Measurements from ENCODE around the gene PROC.

Gene PROC

DNA sequence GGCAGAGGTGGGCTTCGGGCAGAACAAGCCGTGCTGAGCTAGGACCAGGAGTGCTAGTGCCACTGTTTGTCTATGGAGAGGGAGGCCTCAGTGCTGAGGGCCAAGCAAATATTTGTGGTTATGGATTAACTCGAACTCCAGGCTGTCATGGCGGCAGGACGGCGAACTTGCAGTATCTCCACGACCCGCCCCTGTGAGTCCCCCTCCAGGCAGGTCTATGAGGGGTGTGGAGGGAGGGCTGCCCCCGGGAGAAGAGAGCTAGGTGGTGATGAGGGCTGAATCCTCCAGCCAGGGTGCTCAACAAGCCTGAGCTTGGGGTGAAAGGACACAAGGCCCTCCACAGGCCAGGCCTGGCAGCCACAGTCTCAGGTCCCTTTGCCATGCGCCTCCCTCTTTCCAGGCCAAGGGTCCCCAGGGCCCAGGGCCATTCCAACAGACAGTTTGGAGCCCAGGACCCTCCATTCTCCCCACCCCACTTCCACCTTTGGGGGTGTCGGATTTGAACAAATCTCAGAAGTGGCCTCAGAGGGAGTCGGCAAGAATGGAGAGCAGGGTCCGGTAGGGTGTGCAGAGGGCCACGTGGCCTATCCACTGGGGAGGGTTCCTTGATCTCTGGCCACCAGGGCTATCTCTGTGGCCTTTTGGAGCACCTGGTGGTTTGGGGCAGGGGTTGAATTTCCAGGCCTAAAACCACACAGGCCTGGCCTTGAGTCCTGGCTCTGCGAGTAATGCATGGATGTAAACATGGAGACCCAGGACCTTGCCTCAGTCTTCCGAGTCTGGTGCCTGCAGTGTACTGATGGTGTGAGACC is at the start of gene PROC:
Gene PROC (plus strand): TSS at position 128 of the 812 bp plus-strand sequence. CDS start 1,516 bp downstream, outside the sequence.
- in situ Hi-C loops (cut with MboI; ENCODE audit: low sequenced_read_pairs), result no loop called here

DNA sequence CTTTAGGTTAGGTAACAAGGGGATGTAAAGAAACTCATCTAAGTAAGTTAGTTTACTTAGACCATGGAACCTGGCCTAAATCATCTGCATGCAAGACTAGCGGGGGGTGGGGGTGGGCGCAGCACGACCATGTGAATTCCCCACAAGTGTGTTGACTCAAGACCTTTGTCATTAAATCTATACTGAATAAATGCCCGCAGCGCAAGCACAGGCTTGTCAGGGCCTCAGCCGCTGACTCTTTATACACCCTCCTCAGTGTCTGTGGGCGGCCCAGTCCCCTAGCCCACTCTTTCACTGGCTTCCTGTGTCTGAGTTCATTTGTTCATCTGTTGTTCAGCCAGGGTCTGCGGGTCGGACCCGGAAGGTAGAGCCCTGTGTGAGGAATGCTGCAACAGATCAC is 48.2 kb upstream of the PROC start:
- in situ Hi-C loops (cut with MboI; ENCODE audit: low sequenced_read_pairs), result no loop called here

DNA sequence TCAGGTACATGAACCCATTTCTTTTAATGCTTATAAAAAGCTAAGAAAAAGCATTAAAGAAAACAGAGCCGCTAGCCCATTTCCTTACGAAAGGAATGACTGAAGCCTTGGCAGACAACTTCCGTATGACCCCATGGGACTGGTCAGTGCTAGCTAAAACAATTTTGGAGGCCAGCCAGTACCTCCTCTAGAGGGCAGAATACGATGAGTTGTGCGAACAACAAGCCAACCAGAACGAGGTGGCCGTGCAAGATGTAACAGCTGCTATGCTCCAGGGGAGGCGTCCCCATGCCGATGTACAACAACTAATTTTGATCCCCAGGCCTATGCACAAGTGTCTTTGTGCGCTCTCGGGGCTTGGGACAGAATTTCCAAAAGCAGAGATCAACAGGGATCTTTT is 47.2 kb upstream of the PROC start:
- in situ Hi-C loops (cut with MboI; ENCODE audit: low sequenced_read_pairs), result no loop called here

DNA sequence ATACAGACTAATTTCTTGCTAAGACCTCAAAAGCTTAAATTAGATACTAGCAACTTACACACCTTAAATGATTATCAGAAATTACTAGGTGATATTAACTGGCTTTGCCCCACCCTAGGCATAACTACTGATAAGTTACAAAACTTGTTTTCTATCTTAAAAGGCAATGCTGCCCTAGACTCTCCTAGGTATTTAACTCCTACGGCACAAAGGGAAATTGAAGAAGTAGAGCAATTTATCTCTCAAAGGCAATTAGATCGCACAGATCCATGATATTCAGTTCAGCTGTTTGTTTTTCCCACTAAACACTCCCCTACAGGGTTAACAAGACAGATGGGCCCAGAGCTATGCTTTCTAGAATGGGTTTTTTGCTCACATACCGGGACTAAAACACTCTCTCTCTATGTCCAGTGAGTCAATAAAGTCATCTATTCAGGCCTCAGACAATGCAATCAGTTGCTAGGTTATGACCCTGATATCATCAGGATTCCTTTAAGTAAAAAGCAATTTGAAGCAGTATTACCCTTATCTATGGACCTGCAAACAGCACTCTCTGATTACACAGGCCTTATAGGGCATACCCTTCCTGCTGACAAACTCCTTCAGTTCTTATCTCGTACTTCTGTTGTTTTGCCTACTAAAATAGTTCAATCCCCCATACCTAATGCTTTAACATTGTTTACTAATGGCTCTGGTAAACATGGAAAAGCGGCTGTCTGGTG is 44.7 kb upstream of the PROC start:
- in situ Hi-C loops (cut with MboI; ENCODE audit: low sequenced_read_pairs), result no loop called here

DNA sequence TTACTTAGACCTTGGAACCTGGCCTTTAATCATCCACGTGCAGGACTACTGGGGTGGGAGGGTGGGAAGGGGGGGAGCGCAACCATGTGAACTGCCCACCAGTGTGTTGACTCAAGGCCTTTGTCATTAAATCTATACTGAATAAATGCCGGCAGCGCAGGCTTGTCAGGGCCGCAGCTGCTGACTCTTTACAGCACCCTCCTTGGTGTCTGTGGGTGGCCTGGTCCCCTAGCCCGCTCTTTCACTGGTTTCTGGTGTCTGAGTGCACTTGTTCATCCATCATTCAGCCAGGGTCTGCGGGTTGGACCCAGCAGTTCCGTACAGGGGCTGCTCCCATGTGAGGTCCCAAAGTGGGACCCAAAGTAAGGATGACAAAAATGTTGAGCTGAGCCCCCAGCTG is 42.0 kb upstream of the PROC start:
- in situ Hi-C loops (cut with MboI; ENCODE audit: low sequenced_read_pairs), result no loop called here

DNA sequence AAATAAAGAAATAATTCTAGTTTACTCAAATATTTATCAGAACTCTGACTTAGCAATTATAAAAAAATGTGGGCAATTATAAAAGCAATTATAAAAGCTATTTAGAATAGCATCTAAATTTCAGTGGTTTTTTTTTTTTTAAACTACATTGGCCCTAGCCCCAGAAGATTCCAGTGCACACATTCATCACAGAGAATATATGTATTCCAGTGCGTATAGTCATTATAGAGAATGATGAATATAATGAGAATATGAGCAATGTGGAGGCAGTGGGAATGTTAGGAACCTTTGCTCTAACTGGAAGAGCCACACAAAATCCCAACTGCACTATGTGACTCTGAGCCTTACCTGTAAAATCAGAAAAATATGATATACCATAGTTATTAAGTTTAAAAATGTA is 41.0 kb upstream of the PROC start:
- in situ Hi-C loops (cut with MboI; ENCODE audit: low sequenced_read_pairs), result no loop called here

DNA sequence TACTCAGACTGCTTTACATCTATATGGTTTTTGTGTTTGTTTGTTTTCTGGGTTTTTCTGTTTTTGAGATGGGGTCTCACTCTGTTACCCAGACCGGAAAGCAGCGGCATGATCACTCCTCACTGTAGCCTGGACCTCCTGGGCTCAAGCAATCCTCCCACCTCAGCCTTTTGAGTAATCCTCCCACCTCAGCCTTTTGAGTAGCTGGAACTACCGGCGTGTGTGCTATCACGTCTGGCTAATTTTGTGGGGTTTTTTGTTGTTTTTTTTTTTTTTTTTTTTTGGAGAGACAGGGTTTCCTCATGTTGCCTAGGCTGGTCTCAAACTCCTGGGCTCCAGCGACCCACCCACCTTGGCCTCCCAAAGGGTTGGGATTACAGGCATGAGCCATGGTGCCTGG is 39.5 kb upstream of the PROC start:
- in situ Hi-C loops (cut with MboI; ENCODE audit: low sequenced_read_pairs), result no loop called here

DNA sequence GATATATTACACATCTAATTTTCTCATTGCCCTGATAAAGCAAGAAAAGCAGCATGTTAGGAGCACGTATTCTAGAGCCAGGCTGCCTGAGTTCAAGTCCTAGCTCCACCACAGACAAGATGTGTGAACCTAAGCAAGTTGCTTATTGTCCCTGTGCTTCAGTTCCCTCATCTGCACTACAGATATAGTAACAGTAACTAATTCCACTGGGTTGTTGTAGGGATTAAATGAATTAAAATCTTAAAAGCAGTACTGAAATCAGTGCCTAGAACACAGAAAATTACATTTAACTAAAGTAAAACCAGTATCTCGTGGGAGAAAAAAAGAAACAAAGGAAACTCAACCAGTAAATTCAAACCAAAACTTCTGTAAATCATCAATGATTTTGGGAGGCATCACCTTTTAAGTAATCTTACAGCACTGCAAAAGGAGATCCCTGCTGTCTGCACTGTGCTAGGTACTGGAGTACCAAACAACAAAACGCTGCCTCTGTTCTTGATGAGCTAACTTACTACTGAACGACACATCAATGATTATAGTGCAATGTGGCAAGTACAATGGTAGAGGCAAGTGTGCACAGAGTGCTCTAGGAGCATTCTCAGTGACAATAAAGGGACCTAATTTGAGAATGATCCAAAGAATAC is 38.4 kb upstream of the PROC start:
- in situ Hi-C loops (cut with MboI; ENCODE audit: low sequenced_read_pairs), result no loop called here

DNA sequence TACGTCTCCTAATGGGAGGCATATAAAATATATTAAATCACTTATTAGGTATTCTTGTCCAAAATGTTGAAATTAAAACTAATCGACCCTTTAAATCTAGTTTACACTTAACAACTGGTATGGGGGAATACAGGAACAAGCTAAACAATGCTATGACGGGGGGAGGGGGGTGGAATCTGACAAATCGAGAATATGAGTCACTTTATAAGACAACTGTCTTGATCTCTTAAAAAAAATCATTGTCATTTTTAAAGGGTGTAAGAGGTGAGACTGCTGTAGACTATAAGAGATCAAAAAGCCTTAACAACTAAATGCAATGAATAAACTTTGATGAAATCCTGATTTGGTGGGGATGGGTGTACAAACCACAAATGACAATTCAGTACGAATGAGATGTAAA is 36.5 kb upstream of the PROC start:
- in situ Hi-C loops (cut with MboI; ENCODE audit: low sequenced_read_pairs), result no loop called here

DNA sequence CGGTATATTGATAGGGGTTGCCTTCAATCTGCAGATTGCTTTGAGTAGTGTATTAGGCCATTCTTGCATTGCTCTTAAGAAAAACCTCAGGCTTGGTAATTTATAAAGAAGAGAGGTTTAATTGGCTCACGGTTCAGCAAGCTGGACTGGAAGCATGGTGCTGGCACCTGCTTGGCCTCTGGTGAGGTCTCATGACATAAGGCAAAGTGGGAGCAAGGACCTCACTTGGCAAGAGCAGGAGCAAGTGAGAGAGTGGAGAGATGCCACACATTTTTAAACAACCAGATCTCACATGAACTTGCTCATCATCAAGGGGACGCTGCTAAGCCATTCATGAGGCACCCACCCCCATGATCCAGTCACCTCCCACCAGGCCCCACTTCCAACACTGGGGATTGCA is 35.4 kb upstream of the PROC start:
- in situ Hi-C loops (cut with MboI; ENCODE audit: low sequenced_read_pairs), result no loop called here

DNA sequence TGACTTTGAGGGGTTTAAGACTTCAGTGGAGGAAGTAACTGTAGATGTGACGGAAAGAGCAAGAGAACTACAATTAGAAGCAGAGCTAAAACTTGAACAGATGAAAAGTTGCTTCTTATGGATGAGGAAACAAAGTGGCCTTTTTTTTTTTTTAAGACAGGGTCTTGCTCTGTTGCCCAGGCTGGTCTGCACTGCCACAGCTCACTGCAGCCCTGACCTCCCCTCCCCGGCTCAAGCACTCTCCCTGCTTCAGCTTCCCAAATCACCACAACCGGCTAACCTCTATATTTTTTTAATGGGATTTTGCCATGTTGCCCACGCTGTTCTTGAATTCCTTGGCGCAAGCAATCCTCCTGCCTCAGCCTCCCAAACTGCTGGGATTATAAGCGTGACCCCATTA is 33.7 kb upstream of the PROC start:
- in situ Hi-C loops (cut with MboI; ENCODE audit: low sequenced_read_pairs), result no loop called here

DNA sequence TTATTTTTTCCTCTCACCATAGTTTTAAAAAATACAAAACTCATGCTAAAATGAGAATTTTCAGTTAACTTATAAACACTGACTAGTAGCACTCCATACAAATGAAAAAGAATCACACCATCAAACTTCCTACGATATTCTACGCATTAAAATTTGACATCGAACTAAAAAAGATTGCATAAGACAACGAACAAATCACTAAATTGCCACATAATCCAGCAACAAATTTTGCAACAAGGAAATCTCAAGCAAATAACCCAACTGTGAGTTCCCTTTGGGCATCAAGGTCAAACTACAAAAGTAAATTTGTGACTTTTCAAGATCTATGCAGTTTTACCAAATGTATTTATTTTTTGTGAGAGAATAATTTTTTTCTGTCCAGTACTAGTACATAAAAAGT is 32.0 kb upstream of the PROC start:
- in situ Hi-C loops (cut with MboI; ENCODE audit: low sequenced_read_pairs), result no loop called here

DNA sequence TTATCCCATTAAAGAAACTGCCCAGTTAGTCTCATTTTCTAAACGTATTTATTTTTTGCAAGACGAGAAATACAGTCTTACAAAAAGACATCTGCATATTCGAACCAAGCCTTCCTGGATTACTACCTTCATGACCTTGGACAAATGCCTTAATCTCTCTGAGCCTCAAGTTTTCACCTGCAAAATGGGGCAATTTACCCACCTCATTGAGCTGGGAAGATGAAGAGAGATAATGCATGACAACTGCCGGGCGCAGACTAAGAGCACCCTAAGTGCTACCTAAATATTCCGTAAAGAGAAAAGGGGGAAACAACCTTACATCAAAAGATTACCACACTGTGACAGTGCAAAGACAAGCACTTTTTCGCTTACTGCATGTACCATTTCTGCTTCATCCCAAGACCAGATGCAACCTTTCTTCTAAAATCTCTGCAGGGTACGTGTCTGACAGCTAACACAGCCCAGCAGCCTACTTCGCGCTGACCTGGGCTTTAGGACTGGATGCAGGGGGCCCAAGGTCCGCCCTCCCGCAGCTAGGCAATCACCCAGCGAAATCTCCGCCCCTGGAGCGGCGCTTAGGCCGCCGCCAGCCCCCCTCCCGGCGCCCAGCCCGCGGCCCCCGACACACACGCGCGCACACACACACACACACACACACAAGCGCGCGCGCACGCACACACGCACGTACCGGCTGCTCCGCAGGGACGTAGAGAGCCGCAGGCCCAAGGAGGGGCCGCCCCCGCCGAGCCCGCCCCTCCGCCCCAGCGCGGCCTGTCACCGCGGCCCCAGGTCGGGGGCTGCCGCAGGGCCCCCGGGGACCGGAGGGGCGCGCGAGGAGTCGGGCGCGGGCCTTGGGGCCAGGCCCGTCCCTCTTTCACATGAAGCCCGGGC is 31.2 kb upstream of the PROC start:
- in situ Hi-C loops (cut with MboI; ENCODE audit: low sequenced_read_pairs), result no loop called here

DNA sequence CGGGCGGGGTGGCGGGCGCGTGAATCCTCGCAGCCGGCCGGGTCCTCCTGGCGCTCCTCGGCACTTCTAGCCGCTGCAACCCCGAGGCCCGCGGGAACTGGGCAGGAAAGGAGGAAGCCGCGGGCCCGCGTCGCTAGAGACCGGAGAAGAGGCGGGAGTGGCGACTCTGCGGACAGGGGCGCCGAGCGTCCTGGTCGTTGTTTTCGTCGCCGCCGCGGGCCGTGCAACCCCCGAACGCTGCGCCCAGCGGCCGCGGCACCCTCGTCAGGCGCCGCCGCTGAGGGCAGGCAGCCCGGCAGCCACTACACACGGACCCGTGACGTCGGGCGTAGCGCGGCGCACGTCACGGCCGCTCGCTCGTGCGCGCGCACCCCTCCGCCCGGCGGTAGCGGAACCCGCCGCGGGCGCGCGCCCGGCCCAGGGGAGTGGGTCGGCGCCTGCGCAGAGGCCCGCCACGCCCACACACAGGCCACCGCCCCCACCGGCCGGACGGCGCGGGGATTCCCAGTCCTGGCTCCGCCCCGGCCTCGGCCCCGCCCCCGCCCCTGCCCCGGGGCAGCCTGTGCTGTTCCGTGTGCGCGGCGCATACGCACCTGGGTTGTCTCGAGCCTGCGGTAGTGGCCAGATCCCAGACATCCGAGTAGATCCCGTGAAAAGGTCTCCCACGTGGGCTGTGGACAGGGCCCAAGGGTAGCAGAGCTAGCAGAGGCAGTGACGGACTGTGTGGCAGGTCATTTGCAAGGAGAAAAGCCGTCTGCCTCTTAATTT is 30.4 kb upstream of the PROC start, which contains the start of gene MAP3K2:
Gene MAP3K2 (minus strand): TSS at position 321 of the 768 bp plus-strand sequence. CDS start 44,846 bp downstream, outside the sequence.
- in situ Hi-C loops (cut with MboI; ENCODE audit: low sequenced_read_pairs), result no loop called here

DNA sequence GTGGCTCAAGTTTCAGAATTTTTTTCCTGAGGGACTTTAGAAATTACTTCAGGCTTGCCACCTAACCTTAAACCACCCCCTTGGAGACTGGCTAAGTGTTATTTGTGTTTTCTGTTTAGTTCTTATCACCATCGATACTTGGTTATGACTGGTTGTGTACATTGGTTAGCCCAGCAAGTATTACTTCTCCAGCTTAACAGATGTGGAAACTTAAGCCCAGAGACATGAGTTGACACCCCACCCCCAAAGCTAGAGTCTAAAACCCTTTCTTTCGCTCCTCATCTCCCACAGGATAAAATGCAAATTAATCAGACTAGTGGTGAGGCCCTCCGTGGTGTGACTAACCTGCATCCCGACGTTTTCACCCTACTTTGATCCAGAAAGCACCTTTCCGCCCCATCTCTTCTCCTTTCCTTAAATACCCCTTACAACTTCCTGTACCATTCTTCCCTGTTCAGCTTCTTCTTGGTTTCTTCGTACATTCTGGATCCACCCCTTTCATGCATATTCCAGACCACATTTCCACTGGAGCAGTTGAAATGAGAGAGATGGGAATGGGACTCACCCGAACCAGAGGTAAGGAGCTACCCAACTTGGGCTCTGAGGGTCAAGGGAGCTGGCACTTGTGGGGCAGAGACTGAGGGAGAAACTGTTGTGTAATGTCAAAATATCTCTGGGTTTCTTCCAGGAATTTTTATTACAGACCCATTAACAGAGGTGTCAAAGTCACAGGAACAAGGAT is 29.6 kb upstream of the PROC start:
- in situ Hi-C loops (cut with MboI; ENCODE audit: low sequenced_read_pairs), result no loop called here

DNA sequence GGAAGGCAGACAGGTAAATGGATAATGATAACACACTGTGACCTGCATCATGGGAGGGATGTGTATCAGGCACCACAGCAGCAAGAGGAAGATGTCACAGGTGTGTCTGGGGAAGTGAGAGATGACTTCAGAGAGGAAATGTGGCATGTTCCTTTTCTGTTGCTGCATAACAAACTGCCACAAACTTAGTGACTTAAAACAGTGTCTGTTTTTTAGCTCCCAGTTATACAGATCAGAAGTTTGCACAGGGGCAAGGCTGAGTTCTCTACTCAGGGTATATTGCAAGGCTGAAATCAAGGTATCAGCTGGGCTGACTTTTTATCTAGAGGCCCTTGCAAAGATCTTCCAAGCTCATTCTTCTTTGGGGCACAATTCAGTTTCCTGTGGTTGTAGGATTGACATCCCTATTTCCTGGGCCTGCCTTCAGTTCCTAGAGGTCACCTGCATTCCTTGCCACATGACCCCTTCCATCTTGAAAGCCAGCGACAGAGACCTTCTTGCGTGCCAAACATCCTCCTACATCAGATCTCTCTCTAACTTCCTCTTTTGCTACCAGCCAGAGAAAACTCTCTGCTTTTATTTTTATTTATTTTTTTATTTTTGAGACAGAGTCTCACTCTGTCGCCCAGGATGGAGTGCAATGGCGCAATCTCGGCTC is 28.3 kb upstream of the PROC start:
- in situ Hi-C loops (cut with MboI; ENCODE audit: low sequenced_read_pairs), result no loop called here

DNA sequence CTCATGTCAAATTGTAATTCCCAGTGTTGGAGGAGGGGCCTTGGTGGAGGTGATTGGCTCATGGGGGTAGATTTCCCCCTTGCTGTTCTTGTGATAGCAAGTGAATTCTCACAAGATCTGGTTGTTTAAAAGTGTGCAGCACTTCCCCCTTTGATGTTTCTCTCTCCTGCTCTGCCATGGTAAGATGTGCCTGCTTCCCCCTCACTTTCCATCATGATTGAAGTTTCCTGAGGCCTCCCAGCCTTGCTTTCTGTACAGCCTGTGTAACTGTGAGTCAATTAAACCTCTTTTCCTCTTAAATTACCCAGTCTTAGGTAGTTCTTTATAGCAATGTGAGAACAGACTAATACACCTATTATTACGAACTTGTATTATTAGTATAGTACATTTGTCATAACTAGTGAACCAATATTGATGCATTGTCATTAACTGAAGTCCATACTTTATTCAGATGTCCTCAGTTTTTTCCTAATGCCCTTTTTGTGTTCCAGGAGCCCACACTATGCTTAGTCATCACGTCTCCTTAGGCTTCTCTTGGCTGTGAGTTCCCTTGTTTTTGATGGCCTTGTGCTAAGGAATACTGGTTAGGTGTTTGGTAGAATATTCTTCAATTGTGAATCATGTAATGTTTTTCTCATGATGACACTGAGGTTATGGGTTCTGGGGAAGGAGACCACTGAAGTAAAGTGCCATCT is 25.9 kb upstream of the PROC start:
- in situ Hi-C loops (cut with MboI; ENCODE audit: low sequenced_read_pairs), result no loop called here

Data from HL-60/S4 treated with phorbol 12-myristate 13-acetate at 8.2 ng/mL for 4 days and 3 days (cell line).